WTC11 (cell line): ENCODE data around the gene EDIL3.

ENCODE experiments used
- CREM ChIP-seq: sonication (generic); formaldehyde crosslinking; IDR thresholded peaks from 2 replicates; pipeline ENCODE4 v1.8.1; 2022; ENCODE audit warnings: mild to moderate bottlenecking, missing genetic modification reagents, moderate library complexity
- CTCF ChIP-seq: fragments of 200-600 bp; IDR thresholded peaks from 2 replicates; pipeline ENCODE4 v1.8.0; 2022; ENCODE audit warnings: antibody characterized with exemption
- E2F1 ChIP-seq: sonication (generic); formaldehyde crosslinking; IDR thresholded peaks from 2 replicates; pipeline ENCODE4 v1.8.0; 2022; ENCODE audit warnings: mild to moderate bottlenecking, missing genetic modification reagents
- IRF2 ChIP-seq: sonication (generic); formaldehyde crosslinking; IDR thresholded peaks from 2 replicates; pipeline ENCODE4 v1.8.0; 2022; ENCODE audit warnings: low read depth, missing genetic modification reagents, borderline replicate concordance
- NFE2L1 ChIP-seq: sonication (generic); formaldehyde crosslinking; IDR thresholded peaks from 2 replicates; pipeline ENCODE4 v1.8.1; 2023; ENCODE audit warnings: missing genetic modification reagents
- NR2C2 ChIP-seq: sonication (generic); formaldehyde crosslinking; IDR thresholded peaks from 2 replicates; pipeline ENCODE4 v1.8.0; 2022; ENCODE audit warnings: mild to moderate bottlenecking, missing genetic modification reagents
- PRDM15 ChIP-seq: sonication (generic); formaldehyde crosslinking; IDR thresholded peaks from 2 replicates; pipeline ENCODE4 v1.8.0; 2022; ENCODE audit warnings: missing genetic modification reagents
- SMAD4 ChIP-seq: sonication (generic); formaldehyde crosslinking; IDR thresholded peaks from 2 replicates; pipeline ENCODE4 v1.8.0; 2022; ENCODE audit warnings: mild to moderate bottlenecking, missing genetic modification reagents

- TF ChIP-seq NR2C2 (CRISPR knock-in tag): no peak
- no peak for TF ChIP-seq CTCF
- no peak for TF ChIP-seq E2F1 (CRISPR knock-in tag)
- no peak for TF ChIP-seq CREM (CRISPR knock-in tag)
- no peak for TF ChIP-seq SMAD4 (CRISPR knock-in tag)
- TF ChIP-seq NFE2L1 (CRISPR knock-in tag): no peak
- TF ChIP-seq IRF2 (CRISPR knock-in tag): no peak
- TF ChIP-seq PRDM15 (CRISPR knock-in tag): no peak
Measured at GRCh38 chr5:84257061-84257460, 127.6 kb downstream of the EDIL3 start.
